ENCODE measurements around the gene AFAP1. TPM values are rescaled to one million over a fixed set of nuclear protein-coding genes. Genes with fewer than 3 reads are reported as not detected.

The AFAP1 gene
- total and polyA plus RNA-seq, 2 of the 4 experiments (the other 2 are of a cell fraction) = 48.2 to 80.9 TPM

DNA sequence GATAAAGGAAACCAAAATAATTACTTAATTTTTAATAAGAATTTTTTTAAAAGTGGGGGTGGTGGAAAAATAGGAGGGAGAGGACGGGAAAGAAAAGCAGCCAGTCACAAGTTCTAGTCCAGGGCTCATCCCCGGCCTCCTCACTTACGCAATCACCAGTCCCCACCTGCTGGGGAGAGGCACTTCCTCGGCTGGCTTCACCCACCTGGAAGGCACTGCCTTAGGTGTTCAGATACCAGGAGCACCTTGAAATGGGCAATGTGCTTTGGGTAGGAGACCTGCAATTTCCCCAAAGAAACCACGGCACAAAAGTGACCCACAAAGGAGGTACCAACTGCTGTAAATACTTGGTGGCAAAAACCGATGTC is 23.8 kb downstream of the AFAP1 start:
- no peak overlapping the region for H2AK5ac ChIP-seq (ENCODE audit: low read depth, low read length)
- no peak overlapping the region for H2BK20ac ChIP-seq (ENCODE audit: low read depth, low read length)
- no peak overlapping the region for H3K23ac ChIP-seq (ENCODE audit: low read depth, low read length)
- no peak overlapping the region for H3K14ac ChIP-seq (replicated peaks; ENCODE audit: low read depth, low read length)
- no peak for ATAC-seq (ENCODE audit: low read depth)
- H3K79me1 ChIP-seq (ENCODE audit: low read depth in 1 of 2, low read length in 2 of 2) = peaks cover 3 to 64% of the 10 kb centered on the region in 2 experiments; a peak in 3 of 4 replicates
- no TSS peak for BruUV-seq (replicated peaks)
- intact Hi-C loops (cut with micrococcal nuclease) (no loop called here), dilution Hi-C loops (cut with HindIII; ENCODE audit: low sequenced_read_pairs, unreplicated experiment) (no loop called here), in situ Hi-C loops (cut with MboI; ENCODE audit: low sequenced_read_pairs) (no loop called here)
- H2AFZ ChIP-seq (replicated peaks; ENCODE audit: low read length, poor library complexity) = no peak overlapping the region
- 100% methylated on average over 1 of the region's 6 CpGs; no CpG with 5 or more reads in 1 of the 2 experiments for WGBS, 2 experiments (ENCODE audit: extremely low coverage in 2 of 2, insufficient read length in 1 of 2)
- H3K27ac ChIP-seq (ENCODE audit: insufficient read depth, low read length) = no peak overlapping the region
- no peak overlapping the region for H3K18ac ChIP-seq (ENCODE audit: low read depth, low read length)
- H3K4me1 ChIP-seq (ENCODE audit: control insufficient read depth, insufficient read depth, low read length) = peaks cover 18% of the 10 kb centered on the region
- no peak for TF ChIP-seq CTCF (conservative IDR thresholded peaks at IDR 0.05; ENCODE audit: low read depth, low read length)
- no peak for TF ChIP-seq NFE2L2 (IDR thresholded peaks at IDR 0.05; ENCODE audit: low read depth, low read length)
- no peak for TF ChIP-seq MAFK (IDR thresholded peaks at IDR 0.05; ENCODE audit: low read depth, low read length)
- no peak for TF ChIP-seq MAZ (IDR thresholded peaks at IDR 0.05; ENCODE audit: borderline replicate concordance, low read depth, low read length)
- peak; percentile 47 for TF ChIP-seq CEBPB (IDR thresholded peaks at IDR 0.05; ENCODE audit: low read depth, low read length)
- no peak overlapping the region for H2BK5ac ChIP-seq (ENCODE audit: low read depth, low read length, poor library complexity, severe bottlenecking)
- POLR2A ChIA-PET (ENCODE audit: unreplicated experiment) = no interaction called here
- peaks cover 15% of the 10 kb centered on the region for H3K9me1 ChIP-seq (ENCODE audit: insufficient read depth, low read length)
- H3K4ac ChIP-seq (ENCODE audit: low read depth, low read length) = no peak overlapping the region
- DNase-seq = no peak
- CTCF ChIA-PET = no interaction called here
- no peak overlapping the region for H2BK120ac ChIP-seq (ENCODE audit: low read depth, low read length)
- H3K56ac ChIP-seq (ENCODE audit: extremely low read depth, insufficient read depth, low read length) = no peak overlapping the region
- no peak overlapping the region for H4K8ac ChIP-seq (ENCODE audit: low read depth in 2 of 2, low read length in 2 of 2)
- H3K36me3 ChIP-seq (ENCODE audit: control insufficient read depth, insufficient read depth, low read length) = peaks cover 9% of the 10 kb centered on the region
- no peak overlapping the region for H4K91ac ChIP-seq (ENCODE audit: insufficient read depth, low read depth, low read length)
- H2BK15ac ChIP-seq (ENCODE audit: low read depth, low read length) = no peak overlapping the region
- no peaks in the 10 kb centered on the region for H3K9me3 ChIP-seq (ENCODE audit: control insufficient read depth, insufficient read depth, low read length)
- H3K4me3 ChIP-seq (ENCODE audit: insufficient read depth, low read depth, low read length) = no peak overlapping the region
- no peak overlapping the region for H2AK9ac ChIP-seq (replicated peaks; ENCODE audit: low read depth, low read length, poor library complexity)
- no peak overlapping the region for H3K9ac ChIP-seq (ENCODE audit: low read depth, low read length)
- H3K27me3 ChIP-seq (ENCODE audit: control insufficient read depth, insufficient read depth, low read length) = no peaks in the 10 kb centered on the region
- H4K5ac ChIP-seq (ENCODE audit: low read depth, low read length) = no peak overlapping the region
- H4K20me1 ChIP-seq (ENCODE audit: insufficient read depth, low read length) = peaks cover 60% of the 10 kb centered on the region
- no peak overlapping the region for H3K4me2 ChIP-seq (ENCODE audit: low read depth, low read length)

Measured in IMR-90 (cell line).